ENCODE results near the gene FMOD. TPM values are rescaled to one million over a fixed set of nuclear protein-coding genes. Genes with fewer than 3 reads are reported as not detected.

Gene FMOD
- total RNA-seq = 16.1 and 39.9 TPM in 2 replicates

GRCh38 chr1:203351037-203351625 is at the start of gene FMOD:
TSS of gene FMOD (minus strand) at chr1:203351122. CDS start at chr1:203348270, 2,852 bp downstream.

GRCh38 chr1:203304919-203305808 is 45.8 kb downstream of the FMOD start, which contains the start of gene BTG2:
TSS of gene BTG2 (plus strand) at chr1:203305519. CDS start at chr1:203305607, 88 bp downstream.

Other genes starting within 250 kb of the FMOD start
- not detected in 2 replicates for gene ADORA1, start 223.4 kb downstream of the FMOD start, total RNA-seq
- not detected in 2 replicates for gene MYBPH, start 175.3 kb downstream of the FMOD start, total RNA-seq
- gene CHI3L1, start 164.4 kb downstream of the FMOD start, total RNA-seq = 0.54 and 23.8 TPM in 2 replicates
- not detected in 2 replicates for gene CHIT1, start 121.4 kb downstream of the FMOD start, total RNA-seq
- 22.7 and 24.4 TPM in 2 replicates for gene BTG2, start 45.6 kb downstream of the FMOD start, total RNA-seq
- gene PRELP, start 124.7 kb upstream of the FMOD start, total RNA-seq = 0.18 and 0.65 TPM in 2 replicates
- not detected in 2 replicates for gene OPTC, start 143.0 kb upstream of the FMOD start, total RNA-seq